Endothelial cell of umbilical vein (primary cell): ENCODE data around the gene WDR48. TPM values are rescaled to one million over a fixed set of nuclear protein-coding genes. Genes with fewer than 3 reads are reported as not detected.

ENCODE experiments used
- BruUV-seq: library from RNA; stranded (reverse); fragments of 400-500 nt; replicated peaks from 2 replicates; lab custom pipeline; 2021; lab: Mats Ljungman, UMichigan
- CTCF ChIA-PET: fragments of 300-600, 350-600 bp; sonication (Branson Sonifier 250); formaldehyde crosslinking; loops from one replicate; lab custom pipeline; 2021; ENCODE audit warnings: antibody characterized with exemption, inconsistent platforms; lab: Charles Lee
- POLR2A ChIA-PET: fragments of 300-600, 350-600 bp; sonication (Branson Sonifier 250); formaldehyde crosslinking; loops from one replicate; lab custom pipeline; 2021; ENCODE audit warnings: antibody characterized with exemption, inconsistent platforms; lab: Charles Lee
- DNase-seq: peaks from one replicate; pipeline ENCODE4 v3.0.0-alpha.2; 2011; ENCODE audit warnings: low read depth, low spot score
- FAIRE-seq: peaks from 2 replicates; lab custom pipeline; 2011; peaks lifted over from hg19 to GRCh38; lab: Jason Lieb, UNC
- H2AFZ ChIP-seq: 2 replicates; pipeline ENCODE4 v1.6.0; 2012; ENCODE audit warnings: low read depth, low read length, control low read depth, inconsistent platforms
- H3K27ac ChIP-seq: 2 replicates; pipeline ENCODE4 v1.5.1; 2011; ENCODE audit warnings: low read depth, mild to moderate bottlenecking, control low read depth, low read length, moderate library complexity; ENCODE audit not compliant: insufficient read depth
- H3K27me3 ChIP-seq, 2 experiments: 2 replicates each; pipeline versions ENCODE4 v1.6.0 to v1.6.1; 2011; ENCODE audit warnings: low read length in 2 of 2, mixed read lengths in 1 of 2; ENCODE audit not compliant: control insufficient read depth in 2 of 2, insufficient read depth in 2 of 2
- H3K36me3 ChIP-seq, 2 experiments: 2 replicates in 1 of 2; 3 replicates in 1 of 2; pipeline ENCODE4 v1.5.1; 2011; ENCODE audit warnings: low read length in 2 of 2, mild to moderate bottlenecking in 1 of 2, moderate library complexity in 1 of 2; ENCODE audit not compliant: control insufficient read depth in 2 of 2, insufficient read depth in 2 of 2; ENCODE audit errors: extremely low read depth in 1 of 2
- H3K4me1 ChIP-seq: 3 replicates; pipeline ENCODE4 v1.5.1; 2011; ENCODE audit warnings: mild to moderate bottlenecking, low read length; ENCODE audit not compliant: control insufficient read depth, insufficient read depth; ENCODE audit errors: extremely low read depth
- H3K4me2 ChIP-seq: 2 replicates; pipeline ENCODE4 v1.6.1; 2011; ENCODE audit warnings: low read length, control low read depth, mixed read lengths; ENCODE audit not compliant: insufficient read depth
- H3K4me3 ChIP-seq, 3 experiments: fragments of 200-600 bp in 1 of 3; sonication (generic), shearing (Covaris generic) in 1 of 3; replicated peaks in 1 of 3; 2 replicates each; pipeline ENCODE4 v1.5.1; 2011 to 2016; ENCODE audit warnings: control low read depth in 3 of 3, low read length in 3 of 3, mild to moderate bottlenecking in 2 of 3, inconsistent platforms in 1 of 3, low read depth in 1 of 3, moderate library complexity in 1 of 3; ENCODE audit not compliant: insufficient read depth in 1 of 3
- H3K79me2 ChIP-seq: 2 replicates; pipeline ENCODE4 v1.6.0; 2012; ENCODE audit warnings: low read length, inconsistent platforms; ENCODE audit not compliant: control insufficient read depth, insufficient read depth
- H3K9ac ChIP-seq: replicated peaks from 2 replicates; pipeline ENCODE3; 2011; ENCODE audit warnings: low read length, control low read depth; ENCODE audit not compliant: insufficient read depth; ENCODE audit errors: extremely low read depth
- H3K9me1 ChIP-seq: replicated peaks from 3 replicates; pipeline ENCODE4 v1.6.0; 2011; ENCODE audit warnings: mild to moderate bottlenecking, low read length; ENCODE audit not compliant: control insufficient read depth, insufficient read depth; ENCODE audit errors: extremely low read depth
- H3K9me3 ChIP-seq: replicated peaks from 2 replicates; pipeline ENCODE4 v1.5.1; 2012; ENCODE audit warnings: low read length, inconsistent platforms; ENCODE audit not compliant: control insufficient read depth, insufficient read depth
- H4K20me1 ChIP-seq: replicated peaks from 2 replicates; pipeline ENCODE3; 2011; ENCODE audit warnings: mild to moderate bottlenecking, low read length; ENCODE audit not compliant: control insufficient read depth, insufficient read depth; ENCODE audit errors: extremely low read depth
- EZH2 ChIP-seq: IDR thresholded peaks from 2 replicates; pipeline ENCODE4 v1.6.1; 2012; ENCODE audit warnings: borderline replicate concordance, low read depth, mild to moderate bottlenecking, moderate library complexity, low read length, inconsistent platforms; ENCODE audit not compliant: severe bottlenecking
- FOS ChIP-seq: IDR thresholded peaks from 2 replicates; pipeline ENCODE4 v1.6.1; 2011; ENCODE audit warnings: mild to moderate bottlenecking, low read length, moderate library complexity, borderline replicate concordance; ENCODE audit not compliant: insufficient read depth
- GATA2 ChIP-seq: IDR thresholded peaks from 2 replicates; pipeline ENCODE4 v1.7.0; 2011; ENCODE audit warnings: low read depth, mild to moderate bottlenecking, moderate library complexity, mixed read lengths, low read length; ENCODE audit not compliant: insufficient read length, insufficient read depth
- MAX ChIP-seq: IDR thresholded peaks from 2 replicates; pipeline ENCODE4 v1.6.1; 2011; ENCODE audit not compliant: insufficient read depth, insufficient read length
- MYC ChIP-seq: IDR thresholded peaks from one replicate; pipeline ENCODE4 v1.6.1; 2011; ENCODE audit warnings: mild to moderate bottlenecking, low read depth, low read length
- POLR2A ChIP-seq: IDR thresholded peaks from 2 replicates; pipeline ENCODE4 v1.6.1; 2012; ENCODE audit warnings: low read depth, mild to moderate bottlenecking, control low read depth, low read length
- POLR2AphosphoS5 ChIP-seq: IDR thresholded peaks from 2 replicates; pipeline ENCODE4 v1.6.1; 2012; ENCODE audit warnings: low read depth, mild to moderate bottlenecking, control low read depth, low read length, moderate library complexity; ENCODE audit not compliant: insufficient read depth
- dilution Hi-C: fragments of 300-500 bp; cut with MboI; formaldehyde crosslinking; loops from one replicate; pipeline ENCODE4 v1.15.0; 2019; ENCODE audit warnings: low sequenced_read_pairs; ENCODE audit not compliant: extremely low pct_ligation_motif_present
- intact Hi-C: fragments of 100-400 bp; cut with micrococcal nuclease; formaldehyde crosslinking; loops from one replicate; pipeline ENCODE4 v1.10.0; 2022
- polyA plus RNA-seq, 4 experiments: library from polyadenylated mRNA; depleted of rRNA in 3 of 4; stranded (reverse) in 3 of 4; unstranded in 1 of 4; fragments of >200 nt; gene quantifications; 2 replicates each; pipeline versions ENCODE4 v1.2.1 to v1.2.3, GENCODE V29; 2011 to 2012; ENCODE audit warnings: missing spikeins in 1 of 4
- total RNA-seq: library from RNA; stranded (reverse); gene quantifications from 2 replicates; pipeline ENCODE4 v1.2.3, GENCODE V29; 2021

WDR48 gene
- total and polyA plus RNA-seq, 2 donors (not counting 3 experiments of a cell fraction or from before 2014, with no cell fraction given) = 13.7 to 25.3 TPM

GRCh38 chr3:39144095-39144747 is 92.4 kb downstream of the WDR48 start:
- Histone ChIP-seq H3K9me3 (no peaks in the 10 kb centered on the region), H3K9ac (no peak overlapping the region), H2AFZ (no peak overlapping the region), H3K36me3 (peaks cover 4 to 32% of the 10 kb centered on the region in 2 experiments), H3K4me2 (no peak overlapping the region), H3K27ac (no peak overlapping the region), H4K20me1 (no peaks in the 10 kb centered on the region), H3K4me3 (no peak overlapping the region), H3K4me1 (peaks cover 43% of the 10 kb centered on the region), H3K27me3 (no peaks in the 10 kb centered on the region), H3K9me1 (no peaks in the 10 kb centered on the region), H3K79me2 (peaks cover 61% of the 10 kb centered on the region)
- POLR2A ChIA-PET = no interaction called here
- TF ChIP-seq FOS (no peak), MAX (no peak), GATA2 (no peak), EZH2 (no peak), POLR2A (no peak), POLR2AphosphoS5 (no peak), MYC (no peak)
- DNase-seq (no peak), FAIRE-seq (no peak)
- intact Hi-C loops (loop anchor here (10.0 kb wide), 1 partner anchor 419 kb away; no protein-coding TSS in a partner anchor), dilution Hi-C loops (no loop called here)
- no TSS peak for BruUV-seq
- CTCF ChIA-PET = interaction anchor here (1.2 to 1.8 kb wide), 2 partner anchors 22 to 46 kb away, joined by 4 to 5 read pairs; no protein-coding TSS in a partner anchor
